Osteocyte (in vitro differentiated cells): ENCODE results near the gene SUPT3H. TPM values are rescaled to one million over a fixed set of nuclear protein-coding genes. Genes with fewer than 3 reads are reported as not detected.

Source experiments
- DNase-seq: peaks from one replicate; pipeline ENCODE4 v3.0.0; 2021; ENCODE audit warnings: mixed read lengths; ENCODE audit not compliant: unreplicated experiment; ENCODE audit errors: extremely low spot score
- H3K27ac Mint-ChIP-seq: one replicate; pipeline ENCODE4 v1.8.0; 2021; ENCODE audit warnings: mild to moderate bottlenecking, mixed read lengths; ENCODE audit not compliant: unreplicated experiment
- H3K27me3 Mint-ChIP-seq: one replicate; pipeline ENCODE4 v1.8.0; 2021; ENCODE audit warnings: mixed read lengths; ENCODE audit not compliant: unreplicated experiment
- H3K36me3 Mint-ChIP-seq: one replicate; pipeline ENCODE4 v1.8.0; 2021; ENCODE audit warnings: mixed read lengths; ENCODE audit not compliant: unreplicated experiment
- H3K4me1 Mint-ChIP-seq: one replicate; pipeline ENCODE4 v1.8.0; 2021; ENCODE audit warnings: mixed read lengths; ENCODE audit not compliant: unreplicated experiment
- H3K4me3 Mint-ChIP-seq: one replicate; pipeline ENCODE4 v1.8.0; 2021; ENCODE audit warnings: mild to moderate bottlenecking, moderate library complexity, mixed read lengths; ENCODE audit not compliant: unreplicated experiment
- H3K9me3 Mint-ChIP-seq: one replicate; pipeline ENCODE4 v1.8.0; 2021; ENCODE audit warnings: mixed read lengths; ENCODE audit not compliant: unreplicated experiment
- CTCF ChIP-seq: fragments of 200-600 bp; sonication (generic); IDR thresholded peaks from 2 replicates; pipeline ENCODE4 v1.5.0; 2021; ENCODE audit warnings: antibody characterized with exemption, mild to moderate bottlenecking, moderate library complexity
- total RNA-seq: library from RNA; stranded (reverse); gene quantifications from 2 replicates; pipeline ENCODE4 v1.2.1, GENCODE V29; 2021

The SUPT3H gene
- total RNA-seq, 1 donor from 2014 or later = 13.2 TPM

- Mint-ChIP-seq H3K9me3 (peaks cover 12% of the 10 kb centered on the region), H3K4me3 (no peak overlapping the region), H3K27ac (no peak overlapping the region), H3K36me3 (peaks cover 4% of the 10 kb centered on the region), H3K27me3 (no peaks in the 10 kb centered on the region), H3K4me1 (no peaks in the 10 kb centered on the region)
- DNase-seq = no peak
- TF ChIP-seq CTCF = no peak
Observed at GRCh38 chr6:45105170-45105820, 272.4 kb downstream of the SUPT3H start.

GRCh38 chr6:45104429-45104828 is 273.3 kb downstream of the SUPT3H start:
- Mint-ChIP-seq H3K27me3 (no peaks in the 10 kb centered on the region), H3K4me3 (no peak overlapping the region), H3K27ac (no peak overlapping the region), H3K9me3 (peaks cover 12% of the 10 kb centered on the region), H3K36me3 (peaks cover 4% of the 10 kb centered on the region), H3K4me1 (no peaks in the 10 kb centered on the region)
- no peak for TF ChIP-seq CTCF
- no peak for DNase-seq

- Mint-ChIP-seq H3K9me3 (no peaks in the 10 kb centered on the region), H3K27ac (no peak overlapping the region), H3K27me3 (no peaks in the 10 kb centered on the region), H3K4me3 (no peak overlapping the region), H3K36me3 (peaks cover 2% of the 10 kb centered on the region), H3K4me1 (no peaks in the 10 kb centered on the region)
- no peak for TF ChIP-seq CTCF
- no peak for DNase-seq
Observed at GRCh38 chr6:45098256-45098655, 279.5 kb downstream of the SUPT3H start.

GRCh38 chr6:45094831-45095230 is 282.9 kb downstream of the SUPT3H start:
- Mint-ChIP-seq H3K36me3 (peaks cover 2% of the 10 kb centered on the region), H3K27ac (no peak overlapping the region), H3K9me3 (no peaks in the 10 kb centered on the region), H3K27me3 (no peaks in the 10 kb centered on the region), H3K4me1 (no peaks in the 10 kb centered on the region), H3K4me3 (no peak overlapping the region)
- no peak for TF ChIP-seq CTCF
- DNase-seq = no peak

GRCh38 chr6:45092135-45092534 is 285.6 kb downstream of the SUPT3H start:
- no peak overlapping the region for H3K27ac Mint-ChIP-seq
- no peaks in the 10 kb centered on the region for H3K27me3 Mint-ChIP-seq
- no peaks in the 10 kb centered on the region for H3K9me3 Mint-ChIP-seq
- DNase-seq = no peak
- H3K36me3 Mint-ChIP-seq = no peaks in the 10 kb centered on the region
- no peak overlapping the region for H3K4me3 Mint-ChIP-seq
- H3K4me1 Mint-ChIP-seq = no peaks in the 10 kb centered on the region
- no peak for TF ChIP-seq CTCF
